PC-3 (cell line): ENCODE measurements around the gene PSMB7. TPM values are rescaled to one million over a fixed set of nuclear protein-coding genes. Genes with fewer than 3 reads are reported as not detected.

Experiments
- ATAC-seq: fragments of 200-7000 bp; cut with Tn5 transposase; 2 replicates; pipeline ENCODE4 v1.9.1; 2020; ENCODE audit warnings: mild to moderate bottlenecking, moderate library complexity
- BruUV-seq: library from RNA; stranded (reverse); fragments of 400-500 nt; replicated peaks from 2 replicates; lab custom pipeline; 2021; lab: Mats Ljungman, UMichigan
- CTCF ChIA-PET: fragments of 300-600 bp; sonication (Branson Sonifier 250); formaldehyde crosslinking; loops from one replicate; lab custom pipeline; 2022; ENCODE audit warnings: antibody characterized with exemption; lab: Charles Lee
- POLR2A ChIA-PET: fragments of 300-600 bp; sonication (Branson Sonifier 250); formaldehyde crosslinking; loops from one replicate; lab custom pipeline; 2022; ENCODE audit warnings: antibody characterized with exemption; ENCODE audit not compliant: unreplicated experiment; lab: Charles Lee
- DNase-seq: peaks from one replicate; pipeline ENCODE4 v3.0.0-alpha.2; 2015
- H2AFZ ChIP-seq: fragments of 300-600 bp; sonication (generic); 2 replicates; pipeline ENCODE4 v1.6.0; 2016; ENCODE audit warnings: antibody characterized with exemption, low read length
- H3F3A ChIP-seq: fragments of 300-600 bp; sonication (generic); one replicate; pipeline ENCODE4 v1.6.0; 2017; ENCODE audit warnings: antibody characterized with exemption, low read length, control low read depth, mild to moderate bottlenecking; ENCODE audit not compliant: unreplicated experiment
- H3K27ac ChIP-seq: fragments of 300-600 bp; sonication (generic); 2 replicates; pipeline ENCODE4 v1.5.1; 2016; ENCODE audit warnings: mild to moderate bottlenecking, low read length
- H3K27me3 ChIP-seq: fragments of 300-600 bp; sonication (generic); 2 replicates; pipeline ENCODE4 v1.6.1; 2016; ENCODE audit warnings: low read length, mixed read lengths
- H3K36me3 ChIP-seq: fragments of 300-600 bp; sonication (generic); 2 replicates; pipeline ENCODE4 v1.6.1; 2016; ENCODE audit warnings: low read depth, mixed run types, low read length, mixed read lengths
- H3K4me1 ChIP-seq: fragments of 300-600 bp; sonication (generic); 2 replicates; pipeline ENCODE4 v1.5.1; 2016; ENCODE audit warnings: low read length; ENCODE audit not compliant: insufficient read depth
- H3K4me2 ChIP-seq: fragments of 300-600 bp; sonication (generic); 2 replicates; pipeline ENCODE4 v1.6.0; 2016; ENCODE audit warnings: low read length
- H3K4me3 ChIP-seq: fragments of 300-600 bp; sonication (generic); 2 replicates; pipeline ENCODE4 v1.5.1; 2016; ENCODE audit warnings: mild to moderate bottlenecking, low read length, mixed read lengths
- H3K79me2 ChIP-seq: fragments of 300-600 bp; sonication (generic); 2 replicates; pipeline ENCODE4 v1.6.1; 2017; ENCODE audit warnings: low read length, mixed read lengths
- H3K9ac ChIP-seq: fragments of 300-600 bp; sonication (generic); 2 replicates; pipeline ENCODE4 v1.6.0; 2016; ENCODE audit warnings: mild to moderate bottlenecking, low read length
- H3K9me2 ChIP-seq: fragments of 300-600 bp; sonication (generic); replicated peaks from 2 replicates; pipeline ENCODE4 v1.6.1; 2016; ENCODE audit warnings: mixed run types, low read length, mixed read lengths
- H3K9me3 ChIP-seq: fragments of 300-600 bp; sonication (generic); 2 replicates; pipeline ENCODE4 v1.6.1; 2016; ENCODE audit warnings: low read length, mixed read lengths
- H4K20me1 ChIP-seq: fragments of 300-600 bp; sonication (generic); 2 replicates; pipeline ENCODE4 v1.6.1; 2016; ENCODE audit warnings: low read length, mixed read lengths
- CTCF ChIP-seq: fragments of 300-600 bp; sonication (generic); conservative IDR thresholded peaks from 2 replicates; pipeline ENCODE4 v1.5.1; 2017; ENCODE audit warnings: antibody characterized with exemption, low read depth, mild to moderate bottlenecking, low read length
- EZH2 ChIP-seq: fragments of 300-600 bp; sonication (generic); IDR thresholded peaks from one replicate; pipeline ENCODE4 v1.6.1; 2017; ENCODE audit warnings: antibody characterized with exemption, mild to moderate bottlenecking, low read length; ENCODE audit not compliant: unreplicated experiment
- EZH2phosphoT487 ChIP-seq: fragments of 300-600 bp; sonication (generic); IDR thresholded peaks from 2 replicates; pipeline ENCODE4 v1.6.1; 2018; ENCODE audit warnings: mild to moderate bottlenecking, antibody characterized with exemption, low read length, borderline replicate concordance
- intact Hi-C: fragments of 100-400 bp; cut with micrococcal nuclease; formaldehyde crosslinking; loops from 2 replicates; pipeline ENCODE4 v1.9.0; 2023
- total RNA-seq: library from RNA; depleted of rRNA; stranded (reverse); fragments of >200 nt; gene quantifications from 2 replicates; pipeline ENCODE4 v1.2.3, GENCODE V29; 2014

The PSMB7 gene
- total RNA-seq, 1 experiment from 2014 or later = 372 TPM

- no peak for TF ChIP-seq EZH2
- no peak for TF ChIP-seq CTCF
- no peak for TF ChIP-seq EZH2phosphoT487
- Histone ChIP-seq H3K9me3 (no peaks in the 10 kb centered on the region), H3K36me3 (no peaks in the 10 kb centered on the region), H3F3A (no peaks in the 10 kb centered on the region), H3K4me1 (no peaks in the 10 kb centered on the region), H3K27me3 (no peaks in the 10 kb centered on the region), H3K4me3 (no peak overlapping the region), H3K4me2 (no peak overlapping the region), H2AFZ (no peak overlapping the region), H3K27ac (no peak overlapping the region), H3K9ac (no peak overlapping the region), H3K9me2 (no peaks in the 10 kb centered on the region), H4K20me1 (no peaks in the 10 kb centered on the region), H3K79me2 (no peaks in the 10 kb centered on the region)
- POLR2A ChIA-PET = no interaction called here
- DNase-seq (no peak), ATAC-seq (no peak)
- CTCF ChIA-PET = interaction anchor here (0.6 kb wide), 1 partner anchor 64 kb away, joined by 8 read pairs; no protein-coding TSS in a partner anchor
- intact Hi-C loops = no loop called here
- BruUV-seq = no TSS peak
These were observed 39.1 kb upstream of the PSMB7 start for GRCh38 chr9:124454296-124454695.

- H2AFZ ChIP-seq = no peak overlapping the region
- H3K36me3 ChIP-seq = no peaks in the 10 kb centered on the region
- no peaks in the 10 kb centered on the region for H3K9me2 ChIP-seq
- DNase-seq (no peak), ATAC-seq (no peak)
- H3K9ac ChIP-seq = no peak overlapping the region
- no peaks in the 10 kb centered on the region for H3K4me1 ChIP-seq
- H3K27me3 ChIP-seq = no peaks in the 10 kb centered on the region
- no peak overlapping the region for H3K27ac ChIP-seq
- H3K9me3 ChIP-seq = no peaks in the 10 kb centered on the region
- ChIA-PET CTCF (interaction anchor here (0.6 kb wide), 1 partner anchor 65 kb away, joined by 8 read pairs; no protein-coding TSS in a partner anchor), POLR2A (interaction anchor here (0.6 kb wide), 1 partner anchor 840 kb away, joined by 5 read pairs; no protein-coding TSS in a partner anchor)
- H3K4me3 ChIP-seq = no peak overlapping the region
- no peaks in the 10 kb centered on the region for H3K79me2 ChIP-seq
- intact Hi-C loops = no loop called here
- BruUV-seq = no TSS peak
- no peaks in the 10 kb centered on the region for H4K20me1 ChIP-seq
- TF ChIP-seq CTCF (no peak), EZH2phosphoT487 (no peak), EZH2 (no peak)
- no peak overlapping the region for H3K4me2 ChIP-seq
- no peaks in the 10 kb centered on the region for H3F3A ChIP-seq
These were observed 38.4 kb upstream of the PSMB7 start for GRCh38 chr9:124453586-124454191.

- H3K9me3 ChIP-seq = no peaks in the 10 kb centered on the region
- intact Hi-C loops = no loop called here
- no peak overlapping the region for H3K27ac ChIP-seq
- no peak overlapping the region for H3K9ac ChIP-seq
- DNase-seq = no peak
- H2AFZ ChIP-seq = no peak overlapping the region
- H3K4me3 ChIP-seq = no peak overlapping the region
- CTCF ChIA-PET = no interaction called here
- H3F3A ChIP-seq = no peaks in the 10 kb centered on the region
- no TSS peak for BruUV-seq
- H3K36me3 ChIP-seq = no peaks in the 10 kb centered on the region
- POLR2A ChIA-PET = interaction anchor here (0.6 kb wide), 1 partner anchor 839 kb away, joined by 5 read pairs; no protein-coding TSS in a partner anchor
- H3K4me1 ChIP-seq = no peaks in the 10 kb centered on the region
- ATAC-seq = no peak
- no peaks in the 10 kb centered on the region for H3K9me2 ChIP-seq
- no peak overlapping the region for H3K4me2 ChIP-seq
- H3K27me3 ChIP-seq = no peaks in the 10 kb centered on the region
- TF ChIP-seq EZH2 = no peak
- no peak for TF ChIP-seq EZH2phosphoT487
- TF ChIP-seq CTCF = no peak
- no peaks in the 10 kb centered on the region for H3K79me2 ChIP-seq
- H4K20me1 ChIP-seq = no peaks in the 10 kb centered on the region
These were observed 37.8 kb upstream of the PSMB7 start for GRCh38 chr9:124452841-124453585.
